ENCODE data around the gene ADM. TPM values are rescaled to one million over a fixed set of nuclear protein-coding genes. Genes with fewer than 3 reads are reported as not detected.

ADM gene
- total and polyA plus RNA-seq, 2 donors (not counting 3 experiments of a cell fraction or from before 2014, with no cell fraction given) = 45.3 to 55.5 TPM

DNA sequence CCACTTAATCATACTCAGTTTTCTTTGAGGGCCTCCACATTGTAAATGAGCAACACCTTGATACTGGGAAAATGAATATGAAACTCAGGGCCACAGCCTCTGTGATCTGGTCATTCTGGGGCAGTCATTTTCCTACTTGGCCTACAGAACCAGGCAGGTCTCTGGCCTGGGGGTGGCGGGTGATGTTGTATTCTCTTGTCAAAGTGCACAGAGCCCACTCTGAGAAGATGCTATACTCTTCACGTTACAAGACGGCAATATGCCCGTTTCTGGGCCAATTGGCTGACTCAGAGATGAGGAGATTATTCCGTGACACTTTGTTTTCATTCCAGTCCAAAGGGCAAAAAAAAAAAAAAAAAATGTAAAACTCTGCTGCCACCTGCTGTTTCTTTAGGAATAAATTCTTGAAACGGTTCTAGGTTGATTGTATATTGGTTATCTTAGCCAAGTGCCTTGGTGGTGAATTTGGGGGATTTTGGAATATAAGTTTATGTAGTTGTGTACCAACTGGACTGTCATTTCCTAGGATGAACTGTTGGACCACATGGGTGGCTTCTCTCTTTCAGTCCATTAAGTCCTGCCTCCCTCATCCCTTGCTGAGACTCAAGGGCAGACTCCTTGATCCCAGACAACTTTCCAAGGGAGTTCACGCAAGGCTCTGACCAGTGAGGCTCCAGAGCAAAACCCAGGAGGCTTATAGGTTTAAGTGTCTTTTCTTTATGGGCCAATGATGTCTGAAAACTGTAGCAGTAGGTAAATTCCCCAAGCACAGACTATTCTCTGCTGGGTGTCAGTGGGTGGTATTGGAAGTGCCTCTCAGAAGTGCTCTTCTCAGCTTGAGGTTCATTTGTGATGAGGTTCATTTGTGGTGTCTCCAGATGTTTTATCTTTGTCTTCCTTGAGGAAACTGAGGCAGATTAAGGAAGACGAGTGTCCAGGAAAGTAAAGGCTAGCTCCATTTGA lies 18.2 kb downstream of the ADM start:
- peaks cover 57% of the 10 kb centered on the region for H3K4me1 ChIP-seq (ENCODE audit: control insufficient read depth, extremely low read depth, insufficient read depth, low read length)
- FAIRE-seq = peak; percentile 83
- BruUV-seq (replicated peaks) = no TSS peak
- ChIA-PET CTCF (interaction anchor here (0.6 to 8.8 kb wide), 19 partner anchors 8 to 817 kb away, joined by 3 to 203 read pairs (median 4); partner anchors contain the start of gene ADM), POLR2A (interaction anchor here (1.1 to 1.6 kb wide), 3 partner anchors 17 to 43 kb away, joined by 3 to 6 read pairs (median 4); partner anchors contain the start of gene ADM)
- TF ChIP-seq, protein P1, sequence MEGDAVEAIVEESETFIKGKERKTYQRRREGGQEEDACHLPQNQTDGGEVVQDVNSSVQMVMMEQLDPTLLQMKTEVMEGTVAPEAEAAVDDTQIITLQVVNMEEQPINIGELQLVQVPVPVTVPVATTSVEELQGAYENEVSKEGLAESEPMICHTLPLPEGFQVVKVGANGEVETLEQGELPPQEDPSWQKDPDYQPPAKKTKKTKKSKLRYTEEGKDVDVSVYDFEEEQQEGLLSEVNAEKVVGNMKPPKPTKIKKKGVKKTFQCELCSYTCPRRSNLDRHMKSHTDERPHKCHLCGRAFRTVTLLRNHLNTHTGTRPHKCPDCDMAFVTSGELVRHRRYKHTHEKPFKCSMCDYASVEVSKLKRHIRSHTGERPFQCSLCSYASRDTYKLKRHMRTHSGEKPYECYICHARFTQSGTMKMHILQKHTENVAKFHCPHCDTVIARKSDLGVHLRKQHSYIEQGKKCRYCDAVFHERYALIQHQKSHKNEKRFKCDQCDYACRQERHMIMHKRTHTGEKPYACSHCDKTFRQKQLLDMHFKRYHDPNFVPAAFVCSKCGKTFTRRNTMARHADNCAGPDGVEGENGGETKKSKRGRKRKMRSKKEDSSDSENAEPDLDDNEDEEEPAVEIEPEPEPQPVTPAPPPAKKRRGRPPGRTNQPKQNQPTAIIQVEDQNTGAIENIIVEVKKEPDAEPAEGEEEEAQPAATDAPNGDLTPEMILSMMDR (IDR thresholded peaks at IDR 0.05; ENCODE audit: extremely low read depth in 1 of 2, insufficient read depth in 1 of 2, low read depth in 1 of 2, low read length in 2 of 2) = peak; percentile 28 to 46
- peak; percentile 98 for TF ChIP-seq GATA2 (IDR thresholded peaks at IDR 0.05; ENCODE audit: insufficient read depth, insufficient read length, low read depth, low read length)
- TF ChIP-seq MYC (IDR thresholded peaks at IDR 0.05; ENCODE audit: low read depth, low read length) = no peak
- TF ChIP-seq, protein P2, sequence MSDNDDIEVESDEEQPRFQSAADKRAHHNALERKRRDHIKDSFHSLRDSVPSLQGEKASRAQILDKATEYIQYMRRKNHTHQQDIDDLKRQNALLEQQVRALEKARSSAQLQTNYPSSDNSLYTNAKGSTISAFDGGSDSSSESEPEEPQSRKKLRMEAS (IDR thresholded peaks at IDR 0.05; ENCODE audit: insufficient read depth, insufficient read length) = no peak
- TF ChIP-seq POLR2AphosphoS5 (IDR thresholded peaks at IDR 0.05; ENCODE audit: insufficient read depth, low read depth, low read length) = peak; percentile 41
- TF ChIP-seq POLR2A (IDR thresholded peaks at IDR 0.05; ENCODE audit: low read depth, low read length) = no peak
- peak; percentile 88 for TF ChIP-seq JUN (IDR thresholded peaks at IDR 0.05; ENCODE audit: borderline replicate concordance, insufficient read depth, insufficient read length, low read depth)
- no peak for TF ChIP-seq EZH2 (IDR thresholded peaks at IDR 0.05; ENCODE audit: borderline replicate concordance, low read depth, low read length, severe bottlenecking)
- peak; percentile 84 for TF ChIP-seq FOS (IDR thresholded peaks at IDR 0.05; ENCODE audit: borderline replicate concordance, insufficient read depth, low read length)
- H3K9me1 ChIP-seq (replicated peaks; ENCODE audit: control insufficient read depth, extremely low read depth, insufficient read depth, low read length) = no peaks in the 10 kb centered on the region
- no peak overlapping the region for H2AFZ ChIP-seq (ENCODE audit: low read depth, low read length)
- no peaks in the 10 kb centered on the region for H3K9me3 ChIP-seq (replicated peaks; ENCODE audit: control insufficient read depth, insufficient read depth, low read length)
- H3K4me2 ChIP-seq (ENCODE audit: insufficient read depth, low read length) = peak overlapping the region; percentile 40
- intact Hi-C loops (cut with micrococcal nuclease) = loop anchor here (1.0 to 10.0 kb wide), 10 partner anchors 15 to 1308 kb away; no protein-coding TSS in a partner anchor
- H3K79me2 ChIP-seq (ENCODE audit: control insufficient read depth, insufficient read depth, low read length) = no peaks in the 10 kb centered on the region
- peak; percentile 92 for DNase-seq (ENCODE audit: low read depth, low spot score)
- no peaks in the 10 kb centered on the region for H3K27me3 ChIP-seq (ENCODE audit: control insufficient read depth in 2 of 2, insufficient read depth in 2 of 2, low read length in 2 of 2)
- dilution Hi-C loops (cut with MboI; ENCODE audit: extremely low pct_ligation_motif_present, low sequenced_read_pairs) = no loop called here
- H3K9ac ChIP-seq (replicated peaks; ENCODE audit: extremely low read depth, insufficient read depth, low read length) = no peak overlapping the region
- no peaks in the 10 kb centered on the region for H4K20me1 ChIP-seq (replicated peaks; ENCODE audit: control insufficient read depth, extremely low read depth, insufficient read depth, low read length)
- no peak overlapping the region for H3K4me3 ChIP-seq (replicated peaks in 1 of 3; ENCODE audit: insufficient read depth in 1 of 3, low read depth in 1 of 3, low read length in 3 of 3)
- no peaks in the 10 kb centered on the region for H3K36me3 ChIP-seq (ENCODE audit: control insufficient read depth in 2 of 2, extremely low read depth in 1 of 2, insufficient read depth in 2 of 2, low read length in 2 of 2)
- H3K27ac ChIP-seq (ENCODE audit: insufficient read depth, low read depth, low read length) = peak overlapping the region; percentile 28

Measured in endothelial cell of umbilical vein (primary cell).